Measurements from ENCODE around the gene NSUN4.
A peak's percentile ranks its signal among the peaks of the same experiment; 100 is the strongest.
"Not testable (repeated sequence)": the region's sequence is repeated elsewhere in the genome, so short reads cannot be mapped to it uniquely, and the experiment has no call there.

NSUN4 gene

DNA sequence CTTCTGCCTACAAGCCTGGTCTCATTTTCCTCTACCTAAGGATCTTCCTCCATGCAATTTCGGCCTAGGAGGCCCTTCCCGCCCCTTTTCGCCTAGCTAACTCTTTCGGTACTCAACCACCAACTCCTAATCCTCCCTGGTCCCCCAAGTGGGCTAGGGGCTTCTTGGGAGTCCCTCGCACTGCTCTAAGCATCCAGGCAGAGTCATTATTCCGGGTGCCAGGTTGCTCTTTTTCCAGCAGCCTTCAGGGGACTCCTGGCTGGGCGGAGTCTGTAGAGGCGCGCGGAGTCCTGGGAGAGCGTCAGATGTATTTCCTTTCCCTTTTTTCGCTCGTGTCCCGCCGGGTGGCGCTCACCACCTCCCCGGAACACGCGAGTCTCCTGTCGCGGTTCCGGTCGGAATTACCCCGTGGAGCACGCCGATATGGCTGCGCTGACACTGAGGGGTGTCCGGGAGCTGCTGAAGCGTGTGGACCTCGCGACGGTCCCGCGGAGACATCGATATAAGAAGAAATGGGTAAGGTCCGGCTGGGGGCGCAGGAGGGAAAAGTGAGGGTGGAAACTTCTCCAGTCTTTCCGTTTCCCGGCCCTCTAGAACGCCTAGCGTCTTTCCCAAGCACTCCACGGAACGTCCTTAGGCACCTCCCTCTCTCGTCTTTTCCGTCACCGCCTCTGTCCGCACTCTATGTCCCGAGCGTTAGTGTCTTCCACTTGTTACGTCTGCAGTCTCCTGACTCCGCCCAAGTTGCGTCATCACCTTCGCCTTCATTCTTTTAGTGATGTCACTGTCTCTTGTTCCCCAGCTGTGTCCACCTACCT is at the start of gene NSUN4:
Gene NSUN4 (plus strand): TSS at position 404 of the 818 bp plus-strand sequence. CDS start 20 bp downstream, at position 424.
- DNase-seq, result peak; percentile 96

GRCh38 chr1:46295306-46295705 is 45.3 kb upstream of the NSUN4 start:
- no peak for DNase-seq

DNA sequence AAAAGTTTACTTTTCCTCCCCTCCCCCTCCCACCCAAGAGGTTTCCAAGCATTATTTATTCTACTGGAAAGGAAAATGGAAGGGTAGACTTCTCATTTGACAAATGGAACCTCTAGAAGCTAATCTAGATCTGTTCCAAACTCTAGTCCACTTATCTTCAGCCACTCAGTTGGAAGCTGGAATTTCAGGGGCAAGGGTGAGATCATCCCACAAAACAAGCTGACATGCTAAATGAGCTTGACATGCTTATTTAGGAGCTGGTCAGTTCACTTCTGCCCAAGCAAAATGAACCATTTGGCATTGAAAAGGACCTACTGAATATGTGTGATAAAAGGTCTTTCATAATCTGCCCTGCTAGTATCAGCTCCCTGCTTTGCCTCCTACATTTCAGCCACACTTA is 42.2 kb upstream of the NSUN4 start:
- DNase-seq, result no peak

- DNase-seq, result no peak
Observed at GRCh38 chr1:46300673-46301405, 39.8 kb upstream of the NSUN4 start.

GRCh38 chr1:46301406-46301807 is 39.2 kb upstream of the NSUN4 start:
- no peak for DNase-seq

DNA sequence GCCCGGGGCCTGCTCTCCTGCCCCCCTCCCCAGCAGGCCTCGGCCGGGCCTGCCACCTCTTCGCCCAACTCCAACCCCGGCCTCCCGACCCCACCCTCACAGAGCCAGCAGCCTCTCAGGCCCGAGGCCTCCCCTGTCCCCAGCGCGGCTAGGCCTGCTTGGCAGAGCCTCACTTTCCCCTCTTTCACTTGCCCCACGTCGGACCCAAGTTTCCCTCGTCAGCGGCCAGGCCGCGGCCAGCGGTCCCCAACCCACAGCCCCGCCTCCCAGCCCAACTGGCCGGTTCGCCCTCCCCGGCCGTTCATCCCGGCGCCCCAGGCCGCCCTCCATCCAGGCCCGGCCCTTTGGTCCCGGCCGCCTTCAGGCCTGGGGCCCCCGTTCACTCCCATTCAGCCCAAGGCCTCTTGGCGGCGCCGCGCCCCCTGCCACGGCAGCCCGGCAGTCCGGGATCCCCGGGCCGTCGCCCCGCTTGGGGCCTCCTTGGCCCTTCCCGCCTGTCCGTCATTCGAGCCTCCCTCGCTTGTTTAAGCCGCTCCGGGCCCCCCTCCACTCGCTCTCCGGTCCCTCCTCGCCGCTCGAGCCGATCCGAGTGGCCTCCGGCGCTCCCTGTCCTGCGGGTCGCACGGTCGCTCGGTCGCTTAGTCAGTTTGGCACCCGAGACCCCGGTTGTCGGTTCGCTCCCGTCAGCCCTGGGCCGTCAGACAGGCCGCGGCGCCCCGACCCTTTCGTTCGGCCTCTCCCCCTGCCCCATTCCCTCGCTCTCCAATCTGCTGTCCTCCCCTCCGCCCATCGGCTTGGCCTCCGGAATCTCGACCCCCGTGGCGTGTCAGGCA is 38.6 kb upstream of the NSUN4 start:
- DNase-seq, result no peak

- no peak for DNase-seq
Observed at GRCh38 chr1:46302641-46303037, 38.0 kb upstream of the NSUN4 start.

DNA sequence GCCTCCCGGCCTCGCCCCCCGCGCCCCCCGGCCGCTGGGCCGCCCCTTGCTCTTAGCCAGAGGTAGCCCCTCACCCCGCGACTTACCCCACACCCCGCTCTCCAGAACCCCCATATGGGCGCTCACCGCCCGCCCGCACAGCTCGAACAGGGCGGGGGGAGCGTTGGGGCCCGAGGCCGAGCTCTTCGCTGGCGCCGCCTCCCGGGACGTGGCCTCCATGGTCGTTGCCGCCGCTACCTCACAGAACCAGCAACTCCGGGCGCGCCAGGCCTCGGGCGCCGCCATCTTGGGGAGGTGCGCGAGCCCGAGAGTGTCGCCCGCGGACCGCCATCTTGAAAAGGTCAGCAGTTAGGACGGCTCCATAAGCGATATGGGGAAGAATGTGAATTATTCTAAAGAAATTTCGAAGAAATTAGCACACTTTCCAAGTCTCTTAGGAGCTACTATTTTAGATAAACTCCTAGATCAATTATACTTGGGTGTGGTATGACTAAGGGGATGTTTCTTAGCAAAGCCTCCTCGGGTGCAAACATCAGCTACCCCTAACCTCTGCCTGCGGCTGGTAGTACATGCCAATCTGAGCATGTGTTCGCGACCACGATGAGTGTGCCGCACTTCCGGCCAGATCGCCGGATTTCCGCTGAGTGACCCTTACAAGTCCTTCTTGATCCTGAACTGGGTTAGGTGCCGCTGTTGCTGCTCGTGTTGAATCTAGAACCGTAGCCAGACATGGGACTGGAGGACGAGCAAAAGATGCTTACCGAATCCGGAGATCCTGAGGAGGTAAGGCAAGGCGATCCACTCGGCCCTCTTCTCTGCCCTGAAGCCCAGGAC is 37.4 kb upstream of the NSUN4 start, which contains the start of the genes LRRC41 and UQCRH:
Gene LRRC41 (minus strand): TSS at position 579 of the 834 bp plus-strand sequence. CDS start 294 bp downstream, at position 285.
Gene UQCRH (plus strand): TSS at position 661 of the 834 bp plus-strand sequence. CDS start 69 bp downstream, at position 730.
- DNase-seq, result peak; percentile 99

- no peak for DNase-seq
Observed at GRCh38 chr1:46303872-46304326, 36.7 kb upstream of the NSUN4 start.

- DNase-seq, result no peak
Observed at GRCh38 chr1:46306159-46306530, 34.5 kb upstream of the NSUN4 start.

DNA sequence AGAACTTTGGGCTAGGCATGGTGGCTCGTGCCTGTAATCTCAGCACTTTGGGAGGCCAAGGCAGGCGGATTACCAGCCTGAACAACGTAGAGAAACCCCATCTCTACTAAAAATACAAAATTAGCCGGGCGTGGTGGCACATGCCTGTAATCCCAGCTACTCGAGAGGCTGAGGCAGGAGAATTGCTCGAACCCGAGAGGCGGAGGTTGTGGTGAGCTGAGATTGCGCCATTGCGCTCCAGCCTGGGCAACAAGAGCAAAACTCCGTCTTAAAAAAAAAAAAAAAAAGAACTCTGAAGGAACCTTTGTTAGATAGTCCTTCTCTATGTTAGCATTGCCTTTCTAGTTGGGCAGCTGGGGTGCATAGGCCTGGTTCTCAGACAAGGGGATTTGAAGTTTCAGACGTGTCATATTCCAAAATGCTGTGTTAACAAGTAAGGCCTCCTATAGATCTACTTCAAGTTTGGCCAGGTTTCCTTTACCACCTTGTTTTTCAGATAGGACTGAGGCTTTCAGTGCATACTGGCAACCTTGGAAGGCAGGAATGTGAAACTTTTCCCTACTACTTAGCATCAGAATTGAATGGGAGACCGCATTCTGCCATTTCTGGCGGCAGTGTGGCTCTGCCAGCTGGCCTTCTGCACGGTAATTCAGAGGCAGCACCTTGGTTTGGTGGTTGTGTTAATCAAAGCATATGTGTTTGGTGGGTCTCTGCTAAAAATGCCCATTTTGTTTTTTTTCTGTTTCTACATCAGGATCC is 31.0 kb upstream of the NSUN4 start:
- DNase-seq, result no peak

DNA sequence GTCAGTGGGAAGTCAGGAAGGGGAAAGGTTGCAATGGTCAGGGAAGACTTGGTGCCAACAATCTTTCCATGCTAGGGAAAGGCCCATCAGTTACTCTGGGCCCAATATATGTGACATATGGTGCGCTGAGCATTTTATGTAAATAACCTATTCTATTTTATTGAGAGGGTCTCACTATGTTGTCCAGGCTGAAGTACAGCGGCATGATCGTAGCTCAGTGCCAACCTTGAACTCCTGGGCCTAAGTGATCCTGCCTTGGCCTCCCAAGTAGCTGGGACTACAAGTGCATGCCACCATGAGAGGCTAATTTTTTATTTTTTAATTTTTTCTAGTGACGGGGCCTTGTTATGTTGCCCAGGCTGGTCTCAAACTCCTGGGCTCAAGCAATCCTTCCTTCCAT is 30.3 kb upstream of the NSUN4 start:
- no peak for DNase-seq

DNA sequence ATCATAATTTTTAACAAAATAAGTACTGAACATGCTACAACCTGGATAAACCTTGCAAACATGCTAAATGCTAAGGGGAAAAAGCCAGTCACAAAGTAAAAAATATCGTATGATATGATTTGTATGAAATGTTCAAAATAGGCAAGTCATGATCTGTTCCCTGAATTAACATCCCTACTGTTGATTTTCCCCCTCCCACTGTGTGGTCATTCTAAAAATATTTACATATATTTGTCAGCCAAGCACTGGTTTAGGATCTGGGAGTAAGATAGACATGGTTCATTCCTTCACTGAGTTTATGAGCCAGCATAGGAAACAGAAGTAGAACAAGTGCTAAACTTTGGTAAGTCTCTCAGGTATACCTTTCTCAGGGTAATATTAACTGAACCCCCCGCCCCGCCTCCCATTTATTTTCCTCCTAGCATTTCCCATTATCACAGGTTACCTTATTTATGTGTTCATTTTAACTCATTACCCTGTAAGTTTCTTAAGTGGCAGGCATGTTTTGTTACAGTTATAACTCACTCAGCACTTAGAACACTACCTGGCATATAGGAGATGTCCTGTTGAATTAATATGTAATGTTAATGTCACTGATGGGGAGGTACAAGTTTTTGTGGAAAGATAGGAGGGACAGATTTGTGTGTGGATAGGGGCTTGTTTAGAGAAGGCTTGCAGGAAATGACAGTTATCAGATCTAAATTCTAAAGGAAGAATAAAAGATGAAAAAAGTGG is 24.8 kb upstream of the NSUN4 start:
- no peak for DNase-seq

GRCh38 chr1:46317323-46317722 is 23.3 kb upstream of the NSUN4 start:
- DNase-seq, result no peak

- not testable (repeated sequence) for DNase-seq
Observed at GRCh38 chr1:46319301-46319700, 21.3 kb upstream of the NSUN4 start.

GRCh38 chr1:46319960-46320914 is 20.4 kb upstream of the NSUN4 start:
- not testable (repeated sequence) for DNase-seq

GRCh38 chr1:46322191-46322590 is 18.4 kb upstream of the NSUN4 start:
- not testable (repeated sequence) for DNase-seq

DNA sequence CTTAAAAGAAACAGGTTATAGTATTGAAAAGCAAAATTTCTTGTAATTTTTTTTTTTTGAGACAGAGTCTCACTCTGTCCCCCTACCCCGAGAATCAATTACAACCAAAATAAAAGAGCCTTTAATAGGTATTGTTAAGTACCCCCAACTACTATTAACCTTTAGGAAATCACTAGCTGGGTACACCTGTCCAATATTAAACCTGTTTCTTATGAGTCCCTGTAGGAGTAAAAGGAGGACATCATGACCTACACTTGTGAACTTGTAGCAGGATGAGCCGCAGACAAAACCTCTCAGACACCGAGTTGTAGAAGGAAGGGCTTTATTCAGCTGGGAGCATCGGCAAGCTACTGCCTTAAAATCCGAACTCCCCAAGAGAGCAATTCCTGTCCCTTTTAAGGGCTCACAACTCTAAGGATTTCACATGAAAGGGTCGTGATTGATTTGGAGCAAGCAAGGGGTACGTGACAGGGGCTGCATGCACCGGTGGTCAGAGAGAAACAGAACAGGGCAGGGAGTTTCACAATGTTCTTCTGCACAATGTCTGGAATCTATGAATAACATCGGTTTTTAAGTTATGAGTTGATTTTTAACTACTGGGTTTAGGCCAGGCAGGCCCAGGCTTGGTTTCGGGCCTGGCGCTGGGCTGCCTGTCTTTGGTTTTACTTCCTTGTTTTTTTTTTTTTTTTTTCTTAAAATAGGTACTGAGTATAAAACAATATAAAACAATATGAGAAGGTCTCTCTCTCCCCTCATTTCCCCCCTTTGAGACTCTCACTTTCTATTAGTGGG is 15.1 kb upstream of the NSUN4 start:
- not testable (repeated sequence) for DNase-seq
